GM21619 (cell line): ENCODE results near the gene AFP.

Experiments used
- ATAC-seq: cut with Tn5 transposase; IDR thresholded peaks from one replicate; pipeline ENCODE4 v1.9.1; 2021; ENCODE audit not compliant: unreplicated experiment

Gene AFP

DNA sequence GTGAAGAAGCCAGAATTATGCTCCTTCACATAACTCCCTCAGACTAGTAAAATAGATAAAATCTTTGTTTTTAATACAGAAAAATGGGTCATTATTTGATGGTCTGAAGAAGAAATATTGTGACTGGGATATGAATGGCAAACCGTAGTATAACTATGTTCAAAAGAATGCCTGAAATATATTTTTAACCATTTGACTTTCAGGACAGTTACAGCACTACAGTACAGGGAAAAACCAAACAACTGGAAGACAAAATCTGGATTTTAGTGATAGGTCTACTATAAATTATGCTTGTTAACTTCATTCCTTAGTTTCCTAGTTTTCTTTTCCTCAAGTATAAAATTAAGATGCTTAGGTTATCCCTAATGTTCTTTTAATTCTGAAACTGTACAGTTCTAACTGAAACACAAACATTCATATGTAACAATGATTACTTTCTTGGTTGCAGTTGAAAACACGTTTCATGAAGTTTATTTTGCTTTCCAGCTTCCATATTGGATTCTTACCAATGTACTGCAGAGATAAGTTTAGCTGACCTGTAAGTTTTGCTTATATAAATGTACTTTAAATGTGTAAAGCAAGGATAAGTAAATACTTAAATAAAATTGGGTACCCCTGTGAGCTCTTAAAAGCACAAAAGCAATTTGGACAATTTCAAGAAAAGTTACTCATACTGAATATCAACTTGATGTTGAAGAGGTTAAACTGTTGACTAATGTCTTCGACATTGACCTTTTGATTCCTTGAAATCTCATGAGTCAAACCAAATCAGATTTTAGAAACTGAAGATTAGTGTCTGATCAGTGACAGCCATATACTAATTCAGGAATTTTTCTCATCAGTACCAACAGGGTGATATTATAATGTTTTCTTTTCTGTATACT is 895 bp downstream of the AFP start:
- ATAC-seq, result no peak

DNA sequence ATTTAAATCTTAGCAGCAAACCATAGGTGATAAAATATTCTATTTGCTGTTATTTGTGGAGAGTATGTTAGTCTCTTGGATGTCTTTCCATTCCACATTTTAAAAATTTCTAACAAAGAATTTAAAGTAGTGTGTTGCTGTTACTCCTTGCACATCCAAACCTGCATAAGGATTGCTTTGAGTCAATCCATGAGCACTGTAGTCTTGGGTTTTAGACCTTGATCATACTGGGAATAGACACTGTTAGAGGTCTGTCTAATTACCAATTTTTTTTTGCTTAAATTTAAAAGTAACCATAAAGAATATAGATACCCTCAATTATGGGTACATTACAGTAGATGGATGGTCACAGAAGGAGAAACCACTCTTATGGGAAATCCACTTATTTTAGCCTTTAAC is 1.5 kb downstream of the AFP start:
- ATAC-seq, result no peak

DNA sequence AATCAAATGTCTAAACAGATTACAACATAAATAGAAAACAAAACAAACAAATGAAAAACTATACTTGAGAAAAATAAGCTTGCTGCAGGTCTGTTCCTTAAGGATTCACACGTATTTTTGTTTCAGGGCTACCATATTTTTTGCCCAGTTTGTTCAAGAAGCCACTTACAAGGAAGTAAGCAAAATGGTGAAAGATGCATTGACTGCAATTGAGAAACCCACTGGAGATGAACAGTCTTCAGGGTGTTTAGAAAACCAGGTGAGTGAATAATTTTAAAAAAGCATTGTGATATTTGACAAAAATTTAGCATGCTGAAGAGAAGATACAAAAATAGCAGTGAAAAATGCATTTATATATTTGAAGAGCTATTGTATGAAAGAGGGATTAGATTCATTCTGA is 2.0 kb downstream of the AFP start:
- ATAC-seq, result no peak

DNA sequence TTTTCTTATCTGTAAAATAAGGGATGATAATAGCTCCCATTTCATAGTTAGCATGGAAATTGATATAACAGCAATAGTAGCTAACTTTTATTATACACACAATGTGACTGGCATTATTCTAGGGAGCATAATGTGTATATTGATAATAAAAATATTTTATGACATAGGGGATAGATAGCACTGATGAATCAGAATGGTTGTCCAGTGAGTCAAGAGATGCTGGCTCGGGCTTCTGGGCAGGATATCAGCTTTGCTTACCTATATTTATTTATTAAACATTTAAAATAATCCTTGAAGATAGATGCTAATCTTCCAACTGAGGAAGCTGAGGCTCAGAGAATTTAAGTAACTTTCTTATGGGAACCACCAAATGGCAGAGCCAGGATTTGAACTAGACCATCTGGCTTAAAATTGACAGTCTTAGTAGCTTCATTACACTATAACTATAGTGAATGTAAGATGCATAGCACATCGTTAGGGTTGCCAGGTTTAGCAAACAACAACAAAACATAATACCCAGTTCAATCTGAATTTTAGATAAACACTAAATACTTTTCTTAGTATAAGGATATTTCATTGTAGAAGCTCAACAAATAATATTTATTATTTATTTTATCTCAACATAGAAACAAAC is 2.7 kb downstream of the AFP start:
- ATAC-seq, result no peak

DNA sequence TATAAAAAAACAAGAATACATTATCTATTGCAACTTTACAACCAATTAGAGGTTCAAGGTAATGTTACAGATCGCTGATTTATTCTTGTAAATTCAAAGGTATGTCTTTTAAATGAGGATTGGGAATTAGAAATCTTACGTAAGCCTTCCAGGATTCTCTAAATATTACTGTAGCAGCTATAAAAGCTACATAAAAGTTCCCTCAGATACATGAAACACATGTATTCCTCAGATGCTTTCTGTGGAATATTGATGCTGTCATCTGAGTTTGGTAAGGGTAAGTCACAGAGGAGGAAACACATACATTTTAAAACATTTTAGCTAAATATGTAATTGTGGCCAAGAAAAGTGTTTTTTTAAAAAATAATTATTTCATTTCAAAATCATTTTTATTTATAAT is 3.4 kb downstream of the AFP start:
- ATAC-seq, result no peak

DNA sequence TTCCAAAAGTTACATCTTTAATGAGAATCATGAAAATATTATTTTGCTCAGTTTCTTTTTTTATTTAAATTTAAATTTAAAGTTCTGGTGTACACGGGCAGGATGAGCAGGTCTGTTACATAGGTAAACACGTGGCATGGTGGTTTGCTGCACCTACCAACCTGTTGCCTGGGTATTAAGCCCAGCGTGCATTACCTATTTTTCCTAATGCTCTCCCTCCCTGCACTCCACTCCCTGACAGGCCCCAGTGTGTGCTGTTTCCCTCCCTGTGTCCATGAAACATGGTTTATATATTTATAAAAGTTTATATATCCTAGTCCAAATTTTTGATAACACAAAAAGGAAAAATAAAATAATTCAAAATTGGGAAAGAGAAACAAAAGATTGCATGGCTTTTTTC is 4.0 kb downstream of the AFP start:
- ATAC-seq, result no peak

DNA sequence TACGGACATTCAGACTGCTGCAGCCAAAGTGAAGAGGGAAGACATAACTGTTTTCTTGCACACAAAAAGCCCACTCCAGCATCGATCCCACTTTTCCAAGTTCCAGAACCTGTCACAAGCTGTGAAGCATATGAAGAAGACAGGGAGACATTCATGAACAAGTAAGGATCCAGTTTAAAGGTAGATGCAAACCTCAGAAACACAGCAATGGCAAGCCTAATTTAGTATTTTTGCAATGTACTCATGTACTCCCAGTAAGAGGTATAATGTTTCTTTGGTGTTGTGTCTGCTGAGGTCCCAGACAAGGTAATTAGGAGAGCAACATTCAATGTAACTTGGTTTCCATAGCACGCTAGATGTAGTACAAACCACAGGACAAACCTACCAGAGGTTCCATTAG is 4.6 kb downstream of the AFP start:
- no peak for ATAC-seq

DNA sequence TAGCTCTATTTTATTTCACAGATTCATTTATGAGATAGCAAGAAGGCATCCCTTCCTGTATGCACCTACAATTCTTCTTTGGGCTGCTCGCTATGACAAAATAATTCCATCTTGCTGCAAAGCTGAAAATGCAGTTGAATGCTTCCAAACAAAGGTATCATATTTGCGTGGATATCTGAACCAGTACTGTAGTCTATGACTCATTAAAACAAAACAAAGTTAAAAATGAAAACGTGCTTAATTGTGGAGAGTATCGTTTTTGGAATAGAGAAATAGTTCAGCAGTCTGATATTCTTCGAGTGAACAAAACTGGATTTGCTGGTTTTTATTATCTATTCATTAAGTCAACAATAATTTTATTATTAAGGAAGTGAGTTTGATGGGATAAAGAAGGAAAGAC is 6.3 kb downstream of the AFP start:
- no peak for ATAC-seq

DNA sequence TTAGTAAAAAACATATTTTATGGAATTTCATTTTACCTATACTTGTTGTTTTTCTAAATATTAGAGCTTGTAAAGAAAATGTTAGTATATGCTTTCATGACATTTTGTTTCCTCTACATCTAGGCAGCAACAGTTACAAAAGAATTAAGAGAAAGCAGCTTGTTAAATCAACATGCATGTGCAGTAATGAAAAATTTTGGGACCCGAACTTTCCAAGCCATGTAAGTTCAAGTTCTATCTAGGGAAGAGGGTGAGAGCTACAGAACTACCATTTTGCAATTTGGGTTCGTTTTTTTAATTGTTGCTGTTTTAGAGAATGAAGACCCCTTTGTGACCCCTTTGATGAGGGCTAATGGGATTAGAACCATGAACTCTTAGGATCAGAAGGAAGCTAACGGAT is 7.2 kb downstream of the AFP start:
- ATAC-seq, result no peak

DNA sequence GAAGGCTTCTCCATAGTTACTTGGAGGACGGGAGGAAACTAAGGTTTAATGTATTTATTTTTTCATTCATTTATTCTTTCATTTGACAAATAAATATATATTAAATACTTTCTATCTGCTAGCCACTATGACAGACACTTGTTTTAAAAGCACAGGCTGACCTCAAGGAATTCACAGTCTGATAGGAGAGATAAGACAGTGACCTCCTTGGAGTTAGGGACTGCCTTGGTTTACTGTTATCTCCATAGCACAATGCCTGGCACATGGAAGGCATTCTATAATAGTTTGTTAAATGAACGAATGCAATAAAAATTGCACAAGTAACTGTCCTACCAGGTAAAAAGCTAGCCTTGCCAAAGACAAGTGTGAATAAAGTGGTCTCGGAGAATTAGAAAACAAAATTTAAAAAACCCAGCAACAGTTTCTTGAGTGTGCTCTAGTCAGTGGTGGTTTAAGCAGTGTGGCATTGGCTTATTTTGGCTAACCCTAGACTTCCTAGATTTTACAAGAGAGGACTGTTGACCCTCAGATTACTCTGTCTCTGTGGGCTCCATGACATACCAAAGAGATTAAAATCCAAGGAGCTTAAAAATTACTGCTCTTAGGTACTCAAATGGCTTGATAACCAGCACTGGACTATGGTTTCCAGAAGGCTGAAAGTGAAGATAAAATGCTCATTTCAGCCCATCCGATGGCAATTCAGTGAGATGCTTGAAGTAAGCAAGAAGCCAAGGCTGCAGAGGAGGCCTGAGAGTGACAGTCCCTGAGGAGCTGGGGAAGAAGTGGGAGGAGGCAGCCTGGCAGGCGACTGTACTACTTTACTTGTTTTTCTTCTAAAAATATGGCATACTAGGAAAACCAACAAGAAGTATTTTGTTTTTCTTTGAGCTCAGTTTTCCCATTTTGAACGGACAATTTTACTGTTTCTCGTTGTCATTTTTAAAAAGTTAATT is 9.6 kb downstream of the AFP start:
- ATAC-seq, result no peak

DNA sequence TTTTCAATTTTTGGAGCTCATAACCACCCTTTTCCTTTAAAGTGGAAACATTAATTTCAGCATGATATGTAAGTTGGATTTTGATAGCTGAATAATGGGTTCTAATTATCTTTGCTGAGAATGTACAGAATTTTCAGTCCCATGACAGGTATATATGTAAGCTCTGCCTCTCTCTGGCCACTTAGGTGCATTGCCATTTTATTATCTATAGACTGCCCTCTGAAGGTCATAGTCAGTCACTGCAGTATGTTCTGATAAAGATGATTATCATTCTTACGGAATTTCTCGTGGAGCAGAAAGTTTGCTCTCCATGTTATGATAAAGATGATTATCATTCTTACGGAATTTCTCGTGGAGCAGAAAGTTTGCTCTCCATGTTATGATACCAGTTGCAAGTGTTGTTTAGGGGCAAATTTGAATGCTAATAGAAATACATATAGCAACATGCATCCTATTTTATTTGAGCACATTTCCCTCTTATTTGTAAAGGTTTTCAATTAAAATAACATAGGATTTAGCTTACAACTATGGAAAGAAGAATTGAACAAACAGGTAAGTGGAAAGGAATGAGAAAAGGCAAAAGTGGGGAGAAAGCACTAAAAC is 10.4 kb downstream of the AFP start:
- ATAC-seq, result peak; percentile 99

DNA sequence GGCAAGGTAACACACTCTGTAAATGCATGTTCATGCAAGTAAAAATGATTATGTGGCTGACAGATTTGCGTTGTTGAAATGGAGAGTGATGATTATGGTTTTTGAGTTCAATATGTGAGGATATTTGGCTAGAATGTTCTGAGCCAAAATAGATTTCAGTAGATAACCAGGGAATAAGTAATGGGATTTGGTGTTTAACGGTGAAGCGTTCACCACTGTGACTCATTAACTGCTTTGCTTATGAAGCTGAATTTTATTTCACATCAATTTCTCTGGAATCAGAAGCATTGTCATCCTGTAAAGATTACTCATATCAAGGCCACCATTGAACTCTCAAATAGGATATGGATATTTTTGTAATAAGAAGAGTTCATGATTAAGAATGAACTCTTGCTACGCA is 11.7 kb downstream of the AFP start:
- ATAC-seq, result no peak

DNA sequence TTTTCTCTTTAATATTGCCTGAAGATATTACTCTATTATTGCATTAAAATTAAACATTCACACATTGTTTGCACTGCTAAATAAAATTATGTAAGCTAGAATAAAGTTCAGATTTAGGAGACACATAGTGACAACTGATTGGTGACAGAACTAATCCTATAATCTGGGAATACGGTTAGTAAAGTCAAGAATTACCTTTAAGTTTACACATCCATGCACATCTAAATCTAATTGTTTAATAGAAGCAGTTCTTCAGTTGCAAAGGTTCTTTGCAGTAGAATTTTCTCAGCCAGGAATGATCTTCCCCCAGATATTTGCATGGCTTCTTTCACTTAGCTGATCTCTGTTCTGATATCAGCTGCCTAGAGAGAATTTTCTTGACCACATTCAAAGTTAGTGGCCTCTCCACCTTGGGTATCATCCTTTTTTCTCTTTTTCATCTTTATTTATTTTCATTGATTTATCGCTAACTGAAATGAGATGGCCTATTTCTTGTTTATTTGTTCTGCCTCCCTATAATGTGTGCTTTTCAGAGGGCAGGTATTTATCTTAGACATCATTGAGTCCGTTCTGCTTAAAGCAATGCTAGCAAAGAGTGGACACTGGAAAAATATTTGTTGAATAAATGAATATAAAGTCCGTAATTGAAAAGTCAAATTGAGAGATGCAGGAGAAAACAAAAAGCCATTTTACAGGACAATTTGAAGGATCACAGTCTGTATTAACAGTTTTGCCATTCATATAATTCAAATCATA is 12.6 kb downstream of the AFP start:
- ATAC-seq, result no peak

DNA sequence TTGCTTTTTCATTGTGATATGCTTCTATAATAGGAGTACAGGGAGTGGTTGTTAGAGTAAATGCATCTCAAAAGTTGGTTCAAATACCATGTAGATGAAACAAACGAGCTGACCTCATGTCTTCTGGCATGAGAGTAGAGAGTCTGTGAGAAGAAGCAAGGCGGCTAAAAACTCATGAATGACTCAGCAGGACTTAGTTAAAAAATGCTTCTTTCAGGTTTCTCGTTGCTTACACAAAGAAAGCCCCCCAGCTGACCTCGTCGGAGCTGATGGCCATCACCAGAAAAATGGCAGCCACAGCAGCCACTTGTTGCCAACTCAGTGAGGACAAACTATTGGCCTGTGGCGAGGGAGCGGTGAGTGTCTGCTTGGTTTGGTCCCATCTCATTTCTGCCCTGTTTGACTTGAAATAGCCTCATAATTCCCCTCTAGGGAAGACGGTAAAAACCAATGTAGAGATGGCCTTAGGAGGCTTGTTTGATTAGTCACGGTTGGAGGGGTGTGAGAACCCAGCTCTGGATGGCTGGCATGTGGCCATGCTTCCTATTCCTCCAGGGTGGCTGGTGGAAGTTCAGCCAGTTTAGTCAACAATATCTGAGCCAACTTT is 14.5 kb downstream of the AFP start:
- ATAC-seq, result no peak

DNA sequence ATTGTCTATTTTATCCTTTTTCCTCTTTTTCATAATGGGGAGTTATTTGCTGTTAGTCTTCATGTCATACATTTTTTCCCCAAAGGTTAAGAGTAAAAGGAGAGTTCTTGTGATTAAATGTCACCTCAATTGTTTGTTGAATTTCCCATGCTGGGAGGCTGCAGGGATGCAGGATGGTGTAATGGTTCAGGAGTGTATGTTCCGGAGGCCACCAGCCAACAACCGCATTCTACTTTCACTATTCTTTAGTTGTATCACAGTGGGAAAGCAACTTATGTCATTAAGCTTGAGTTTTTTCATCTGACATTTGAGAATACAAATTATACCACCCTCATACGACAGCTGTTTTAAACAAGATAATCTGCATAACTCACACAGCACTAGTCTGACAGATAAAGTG is 15.4 kb downstream of the AFP start:
- no peak for ATAC-seq

DNA sequence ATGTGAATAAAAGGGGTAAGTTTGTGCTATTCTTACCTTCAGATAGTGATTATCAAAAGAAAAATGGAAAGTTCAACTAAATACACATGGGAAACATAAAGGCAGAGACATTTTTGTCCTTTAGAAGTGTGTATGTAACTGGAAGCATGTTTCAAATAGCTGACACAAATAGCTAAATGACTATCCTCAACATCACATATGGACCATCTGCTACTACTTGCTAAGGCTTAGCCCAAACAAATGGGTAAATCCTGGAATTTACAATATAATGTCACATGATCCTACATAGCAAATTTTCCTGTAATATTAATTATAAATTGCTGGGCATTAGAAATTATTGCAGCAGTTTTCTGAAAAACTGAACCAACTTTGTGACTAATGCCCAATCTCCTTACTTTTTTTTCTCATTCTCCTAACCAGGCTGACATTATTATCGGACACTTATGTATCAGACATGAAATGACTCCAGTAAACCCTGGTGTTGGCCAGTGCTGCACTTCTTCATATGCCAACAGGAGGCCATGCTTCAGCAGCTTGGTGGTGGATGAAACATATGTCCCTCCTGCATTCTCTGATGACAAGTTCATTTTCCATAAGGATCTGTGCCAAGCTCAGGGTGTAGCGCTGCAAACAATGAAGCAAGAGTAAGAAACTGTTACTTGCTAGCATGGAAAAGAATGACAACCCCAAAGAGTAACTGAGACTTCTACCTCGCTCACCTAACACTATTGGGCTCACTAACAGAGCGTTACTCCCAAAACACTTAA is 16.1 kb downstream of the AFP start:
- no peak for ATAC-seq

DNA sequence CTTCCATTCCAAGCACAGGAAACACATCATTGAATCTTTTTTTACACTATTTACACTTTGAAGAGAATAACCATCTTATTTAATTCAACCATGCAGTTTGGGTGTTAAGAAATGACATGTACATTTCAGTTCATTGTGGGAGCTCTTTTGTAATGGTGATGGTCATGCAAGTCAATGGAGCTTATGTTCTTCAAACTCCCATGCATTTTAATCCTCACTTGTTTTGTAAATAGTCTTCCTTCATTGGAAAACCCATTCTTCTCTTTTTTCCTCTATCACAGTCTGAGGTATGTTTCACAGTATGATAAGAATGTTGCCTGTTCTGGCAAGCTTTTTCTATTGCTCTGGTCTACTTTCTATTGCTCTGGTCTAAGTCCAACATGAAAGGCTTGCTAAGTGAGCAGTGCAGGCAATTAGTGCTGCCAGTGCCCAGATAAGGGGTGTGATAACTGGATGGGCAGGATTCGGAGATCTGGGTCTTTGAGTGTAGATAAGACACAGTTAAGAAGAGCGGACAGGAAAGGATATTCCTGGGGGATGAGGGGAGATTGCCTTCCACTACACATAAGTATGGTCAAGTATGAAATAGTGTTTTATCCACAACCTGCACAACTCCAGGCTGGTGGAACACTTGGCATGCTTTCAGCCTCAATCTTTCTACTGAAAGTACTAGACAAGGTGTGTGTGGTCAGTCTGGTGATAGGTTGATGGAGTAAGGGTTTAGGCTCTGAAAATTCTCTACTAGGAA is 17.1 kb downstream of the AFP start:
- no peak for ATAC-seq

DNA sequence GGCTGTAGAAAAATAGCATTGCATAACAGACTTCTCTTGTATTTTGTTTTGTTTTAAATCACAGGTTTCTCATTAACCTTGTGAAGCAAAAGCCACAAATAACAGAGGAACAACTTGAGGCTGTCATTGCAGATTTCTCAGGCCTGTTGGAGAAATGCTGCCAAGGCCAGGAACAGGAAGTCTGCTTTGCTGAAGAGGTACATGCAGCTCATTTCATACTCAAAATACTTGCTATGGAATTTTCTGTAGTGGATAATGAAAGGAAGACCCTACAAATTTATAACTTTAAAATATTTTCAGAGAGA is 17.6 kb downstream of the AFP start:
- no peak for ATAC-seq

DNA sequence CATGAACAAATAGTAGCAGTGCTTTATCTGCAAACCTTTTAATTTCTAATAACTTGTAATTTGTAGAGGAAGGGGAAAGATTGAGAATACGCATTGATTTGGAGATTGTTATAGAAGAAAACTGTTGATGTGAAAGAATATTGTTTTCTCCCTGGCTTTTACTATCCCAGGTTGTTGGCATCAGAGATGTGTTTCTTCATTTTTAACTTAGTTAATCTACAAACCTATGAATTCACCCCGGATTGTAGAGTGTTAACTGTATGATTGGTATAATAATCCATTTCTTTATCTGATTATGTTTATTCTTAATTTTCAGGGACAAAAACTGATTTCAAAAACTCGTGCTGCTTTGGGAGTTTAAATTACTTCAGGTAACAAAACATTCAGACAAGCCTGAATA is 18.9 kb downstream of the AFP start:
- ATAC-seq, result no peak
